GM12878 (cell line): Measurements from ENCODE around the gene CD300E. TPM values are rescaled to one million over a fixed set of nuclear protein-coding genes. Genes with fewer than 3 reads are reported as not detected.

Experiments
- ATAC-seq: fragments of 200-7000 bp; cut with Tn5 transposase; 3 replicates; pipeline ENCODE4 v1.9.1; 2020; ENCODE audit warnings: mild to moderate bottlenecking, moderate library complexity
- BruUV-seq: library from RNA; stranded (reverse); fragments of 400-500 nt; replicated peaks from 2 replicates; lab custom pipeline; 2021; lab: Mats Ljungman, UMichigan
- CTCF ChIA-PET: fragments of 300-600 bp; sonication (Branson Sonifier 250); formaldehyde crosslinking; extraction: SDS; loops from one replicate; lab custom pipeline; 2021; ENCODE audit warnings: inconsistent platforms; lab: Yijun Ruan, JAX
- POLR2A ChIA-PET: fragments of 350-600 bp; formaldehyde crosslinking; extraction: SDS; loops from one replicate; lab custom pipeline; 2021; ENCODE audit warnings: inconsistent platforms; lab: Charles Lee
- RAD21 ChIA-PET: fragments of 300-600 bp; sonication (Branson Sonifier 250); formaldehyde crosslinking; loops from one replicate; lab custom pipeline; 2023; ENCODE audit warnings: antibody characterized with exemption; ENCODE audit not compliant: unreplicated experiment; lab: Charles Lee
- SMC1A ChIA-PET: fragments of 300-600 bp; sonication (Branson Sonifier 250); formaldehyde crosslinking; loops from one replicate; lab custom pipeline; 2023; ENCODE audit not compliant: unreplicated experiment, uncharacterized antibody; lab: Charles Lee
- DNase-seq: peaks from one replicate; pipeline ENCODE4 v3.0.0-alpha.2; 2011; ENCODE audit warnings: low read depth, low spot score
- FAIRE-seq: peaks from 3 replicates; lab custom pipeline; 2011; peaks lifted over from hg19 to GRCh38; lab: Jason Lieb, UNC
- H2AFZ ChIP-seq: 2 replicates; pipeline ENCODE4 v1.6.0; 2011; ENCODE audit warnings: low read depth, low read length, control low read depth; ENCODE audit not compliant: control insufficient read depth
- H3K27ac ChIP-seq: 2 replicates; pipeline ENCODE4 v1.5.1; 2011; ENCODE audit warnings: control low read depth; ENCODE audit not compliant: control insufficient read depth, insufficient read depth
- H3K27me3 ChIP-seq, 2 experiments: replicated peaks in 1 of 2; 2 replicates each; pipeline versions ENCODE4 v1.6.0 to v1.6.1; 2011; ENCODE audit warnings: low read length in 1 of 2; ENCODE audit not compliant: control insufficient read depth in 2 of 2, insufficient read depth in 2 of 2
- H3K36me3 ChIP-seq, 2 experiments: 2 replicates each; pipeline ENCODE4 v1.5.1; 2011; ENCODE audit warnings: low read length in 1 of 2; ENCODE audit not compliant: control insufficient read depth in 2 of 2, insufficient read depth in 2 of 2
- H3K4me1 ChIP-seq: 2 replicates; pipeline ENCODE4 v1.6.1; 2011; ENCODE audit warnings: mild to moderate bottlenecking, low read length, moderate library complexity, mixed read lengths; ENCODE audit not compliant: control insufficient read depth, insufficient read depth
- H3K4me2 ChIP-seq: 2 replicates; pipeline ENCODE4 v1.6.0; 2011; ENCODE audit warnings: control low read depth; ENCODE audit not compliant: control insufficient read depth, insufficient read depth
- H3K4me3 ChIP-seq: fragments of 200-600 bp; sonication (generic); 2 replicates; pipeline ENCODE4 v1.5.1; 2016
- H3K79me2 ChIP-seq: 2 replicates; pipeline ENCODE4 v1.6.0; 2011; ENCODE audit warnings: low read length; ENCODE audit not compliant: control insufficient read depth, insufficient read depth
- H3K9ac ChIP-seq: 2 replicates; pipeline ENCODE4 v1.8.0; 2011; ENCODE audit warnings: low read length, control low read depth, mixed read lengths; ENCODE audit not compliant: control insufficient read depth, insufficient read depth
- H3K9me3 ChIP-seq: replicated peaks from 3 replicates; pipeline ENCODE4 v1.5.1; 2011; ENCODE audit warnings: mild to moderate bottlenecking, low read length; ENCODE audit not compliant: control insufficient read depth, insufficient read depth
- H4K20me1 ChIP-seq: 2 replicates; pipeline ENCODE4 v1.6.0; 2011; ENCODE audit not compliant: control insufficient read depth, insufficient read depth
- CBX3 ChIP-seq: fragments of 200-600 bp; sonication (generic); IDR thresholded peaks from 2 replicates; pipeline ENCODE4 v1.6.1; 2016; ENCODE audit warnings: low read depth, borderline replicate concordance
- JUNB ChIP-seq: IDR thresholded peaks from 2 replicates; pipeline ENCODE4 v1.6.1; 2016; ENCODE audit warnings: antibody characterized with exemption, mild to moderate bottlenecking
- MYB ChIP-seq: fragments of 150-350 bp; IDR thresholded peaks from 2 replicates; pipeline ENCODE4 v1.6.1; 2014; ENCODE audit warnings: mild to moderate bottlenecking, low read depth, low read length, borderline replicate concordance
- NFIC ChIP-seq: IDR thresholded peaks from 2 replicates; pipeline ENCODE4 v1.6.1; 2012; ENCODE audit warnings: low read depth, mild to moderate bottlenecking, inconsistent platforms, low read length, moderate library complexity
- PAX8 ChIP-seq: fragments of 450-650 bp; IDR thresholded peaks from 2 replicates; pipeline ENCODE4 v1.6.1; 2017; ENCODE audit warnings: mild to moderate bottlenecking, moderate library complexity
- SPI1 ChIP-seq: IDR thresholded peaks from 2 replicates; pipeline ENCODE4 v1.6.1; 2011; ENCODE audit warnings: low read depth, mild to moderate bottlenecking, low read length, moderate library complexity, borderline replicate concordance; ENCODE audit not compliant: insufficient read depth
- WRNIP1 ChIP-seq: IDR thresholded peaks from 2 replicates; pipeline ENCODE4 v1.6.1; 2011; ENCODE audit warnings: low read depth, low read length, improper control_type of control experiment, borderline replicate concordance
- ZZZ3 ChIP-seq: IDR thresholded peaks from 2 replicates; pipeline ENCODE4 v1.6.1; 2011; ENCODE audit warnings: low read depth; ENCODE audit not compliant: control insufficient read depth, insufficient read length
- WGBS: methylation state at CpG from one replicate; pipeline ENCODE4 v1.1.6; 2016; ENCODE audit warnings: low lambda C conversion rate; ENCODE audit not compliant: insufficient replicate concordance, insufficient coverage; ENCODE audit errors: missing lambda C conversion rate; 5-methylcytosine and 5-hydroxymethylcytosine counted together
- in situ Hi-C: fragments of 300-500 bp; cut with MboI; formaldehyde crosslinking; loops from 9 replicates; pipeline ENCODE4 v1.14.3; 2018; ENCODE audit warnings: mixed read lengths
- intact Hi-C: fragments of 100-400 bp; cut with micrococcal nuclease; formaldehyde crosslinking; loops from one replicate; pipeline ENCODE4 v1.14.2; 2022; ENCODE audit not compliant: unreplicated experiment
- polyA plus RNA-seq, 11 experiments: library from polyadenylated mRNA; depleted of rRNA in 4 of 11; unstranded in 6 of 11; stranded (reverse) in 5 of 11; fragments of >200 nt; fragmentation: Nextera tagmentation in 4 of 11; fragmentation: Illumina TruSeq in 1 of 11; extraction: Ambion mirVana in 4 of 11; extraction: Trizol in 1 of 11; gene quantifications; 1 replicate in 1 of 11; 2 replicates in 10 of 11; pipeline versions ENCODE4 v1.2.1 to v1.2.3, GENCODE V29; 2011 to 2016; ENCODE audit warnings: inconsistent platforms in 2 of 11, missing spikeins in 2 of 11, low read depth in 1 of 11
- total RNA-seq, 4 experiments: library from RNA; depleted of rRNA in 3 of 4; stranded (reverse); fragments of >200 nt in 3 of 4; fragmentation: Illumina TruSeq in 1 of 4; extraction: Trizol in 1 of 4; gene quantifications; 2 replicates each; pipeline versions ENCODE4 v1.2.1 to v1.2.3, GENCODE V29; 2013 to 2021

CD300E gene
- total and polyA plus RNA-seq, 10 of the 15 experiments (the other 5 are each of a cell fraction or from before 2014, with no cell fraction given): not detected

DNA sequence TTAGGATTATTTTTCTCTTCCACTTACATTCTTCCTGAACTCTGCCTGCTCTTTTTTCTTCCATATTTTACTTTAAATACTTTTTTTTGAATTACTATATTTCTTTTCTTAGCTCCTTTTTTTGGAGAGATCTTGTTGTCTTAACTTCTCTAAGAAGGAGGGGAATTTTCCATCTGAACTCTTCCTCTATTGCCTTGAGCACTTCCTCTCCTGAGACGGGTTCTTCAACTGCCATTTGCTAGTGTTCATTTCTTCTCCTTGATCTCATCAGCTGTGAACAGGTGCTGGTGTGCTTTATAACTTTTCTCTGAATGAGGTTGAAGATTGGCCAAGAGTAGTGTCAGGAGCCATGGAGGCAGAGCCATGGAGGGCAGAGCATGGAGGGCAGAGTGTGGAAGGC, 16.3 kb downstream of the CD300E start:
- ChIA-PET RAD21 (no interaction called here), SMC1A (interaction anchor here (1.6 kb wide), 1 partner anchor 25 kb away, joined by 3 read pairs; no protein-coding TSS in a partner anchor), POLR2A (no interaction called here), CTCF (interaction anchor here (0.7 to 0.9 kb wide), 2 partner anchors 33 to 40 kb away, joined by 3 read pairs; no protein-coding TSS in a partner anchor)
- Histone ChIP-seq H2AFZ (no peak overlapping the region), H3K4me2 (no peak overlapping the region), H3K4me1 (peaks cover under 1% of the 10 kb centered on the region; the same call in 1 of the 2 replicates), H3K27me3 (peaks cover 2 to 3% of the 10 kb centered on the region in 2 experiments; a peak in 3 of 4 replicates), H3K79me2 (no peaks in the 10 kb centered on the region), H4K20me1 (no peaks in the 10 kb centered on the region; the same call in none of the 2 replicates), H3K9ac (no peak overlapping the region), H3K27ac (no peak overlapping the region), H3K9me3 (no peaks in the 10 kb centered on the region; the same call in 2 of the 3 replicates), H3K4me3 (no peak overlapping the region), H3K36me3 (no peaks in the 10 kb centered on the region)
- DNase-seq (no peak), ATAC-seq (no peak), FAIRE-seq (no peak)
- TF ChIP-seq ZZZ3 (no peak), JUNB (no peak), SPI1 (no peak; the same call in 1 of the 2 replicates), CBX3 (no peak), PAX8 (no peak), WRNIP1 (no peak), NFIC (no peak), MYB (no peak)
- no TSS peak for BruUV-seq
- in situ Hi-C loops: no loop called here
- intact Hi-C loops: no loop called here
- 0% methylated on average over 1 of the region's 1 CpG for WGBS
